Stomach (tissue), 9 donors: ENCODE measurements around the gene TIGAR. TPM values are rescaled to one million over a fixed set of nuclear protein-coding genes. Genes with fewer than 3 reads are reported as not detected.

Source experiments
- DNase-seq, 2 donors: peaks; one replicate each; pipeline versions ENCODE4 v3.0.0 to v3.0.0-alpha.2; 2013 to 2019
- H3K27ac ChIP-seq, 5 donors: fragments of 200-600 bp in 4 of 5; sonication (generic) in 4 of 5; one replicate each; pipeline ENCODE4 v1.5.1; 2013 to 2019; ENCODE audit warnings: mild to moderate bottlenecking in 1 of 5, moderate library complexity in 1 of 5
- H3K27me3 ChIP-seq, 3 donors: fragments of 200-600 bp; sonication (generic); one replicate each; pipeline ENCODE4 v1.5.1; 2017 to 2019; ENCODE audit warnings: mixed run types in 1 of 3
- H3K36me3 ChIP-seq, 4 donors: fragments of 200-600 bp; sonication (generic); 1 replicate in 3 of 4; 2 replicates in 1 of 4; pipeline ENCODE4 v1.5.1; 2016 to 2019
- H3K4me1 ChIP-seq, 4 donors: fragments of 200-600 bp; sonication (generic); one replicate each; pipeline ENCODE4 v1.5.1; 2016 to 2019
- H3K4me3 ChIP-seq, 4 donors: fragments of 200-600 bp; sonication (generic) in 3 of 4; one replicate each; pipeline ENCODE4 v1.5.1; 2016 to 2019; ENCODE audit warnings: mild to moderate bottlenecking in 1 of 4
- H3K9me3 ChIP-seq, 4 donors: fragments of 200-600 bp; sonication (generic); one replicate each; pipeline ENCODE4 v1.5.1; 2016 to 2019
- CTCF ChIP-seq, 7 experiments: fragments of 450-650 bp in 4 of 7; fragments of 200-600 bp in 3 of 7; sonication (generic) in 3 of 7; IDR thresholded peaks; one replicate each; pipeline ENCODE4 v1.5.1; 2016 to 2019; ENCODE audit warnings: antibody characterized with exemption in 7 of 7, control low read depth in 2 of 7, mild to moderate bottlenecking in 1 of 7
- EP300 ChIP-seq: sonication (generic); formaldehyde crosslinking; IDR thresholded peaks from one replicate; pipeline ENCODE4 v1.6.1; 2017; ENCODE audit warnings: antibody characterized with exemption
- POLR2A ChIP-seq, 4 donors: fragments of 450-650 bp; IDR thresholded peaks; one replicate each; pipeline ENCODE4 v1.6.1; 2016; ENCODE audit warnings: antibody characterized with exemption in 4 of 4, control low read depth in 2 of 4, mild to moderate bottlenecking in 1 of 4, moderate library complexity in 1 of 4
- POLR2AphosphoS5 ChIP-seq, 3 donors: sonication (generic); formaldehyde crosslinking; IDR thresholded peaks; one replicate each; pipeline ENCODE4 v1.6.1; 2016; ENCODE audit warnings: antibody characterized with exemption in 3 of 3
- WGBS, 5 donors: extraction: QIAGEN DNeasy Blood & Tissue Kit in 3 of 5; methylation state at CpG; one replicate each; pipeline versions ENCODE4 v1.1.5 to v1.1.7; 2013 to 2018; 5-methylcytosine and 5-hydroxymethylcytosine counted together
- intact Hi-C: fragments of 100-400 bp; cut with DNase I; formaldehyde crosslinking; loops from one replicate; pipeline ENCODE4 v1.15.1; 2023; ENCODE audit warnings: low total_unique reads
- polyA plus RNA-seq, 3 donors: library from polyadenylated mRNA; stranded (reverse); fragments of 200-250 nt; gene quantifications; one replicate each; pipeline ENCODE4 v1.2.3, GENCODE V29; 2013
- total RNA-seq, 5 donors: library from RNA; depleted of rRNA; stranded (reverse); fragments of >200 nt; gene quantifications; one replicate each; pipeline versions ENCODE4 v1.1.0 to v1.2.3, GENCODE V29; 2014 to 2016
- donor health status: healthy with polysubstance abuse.
- donor health status: Bipolar disorder and iron deficiency.
- donor health status: healthy.

Gene TIGAR
- total and polyA plus RNA-seq, 8 donors, result 0.45 to 149 (median 5.5) TPM; not detected in 1

DNA sequence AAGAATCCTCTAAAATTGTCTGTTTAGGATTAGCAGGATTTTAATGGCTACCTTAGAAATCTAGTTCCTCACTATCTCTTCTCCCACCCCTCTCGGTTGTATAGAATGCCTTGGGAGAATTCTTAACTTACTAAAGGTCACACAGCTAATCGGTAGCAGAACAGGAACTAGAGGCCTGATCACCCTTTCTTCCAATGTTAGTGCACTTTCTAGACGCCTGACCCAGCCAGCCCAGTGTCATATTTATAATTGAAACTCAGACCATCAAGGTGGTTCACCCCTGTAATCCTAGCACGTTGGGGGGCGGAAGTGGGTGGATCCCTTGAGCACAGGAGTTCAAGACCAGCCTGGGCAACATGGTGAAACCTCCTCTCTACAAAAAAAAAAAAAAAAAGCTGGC lies 1.7 kb downstream of the TIGAR start:
- no peak for TF ChIP-seq EP300
- TF ChIP-seq CTCF (IDR thresholded peaks at IDR 0.05), result no peak
- no peak for TF ChIP-seq POLR2AphosphoS5 (IDR thresholded peaks at IDR 0.05)
- no peak for DNase-seq
- H3K27ac ChIP-seq, result peak overlapping the region in 1 of 5 donors; percentile 10
- H3K4me3 ChIP-seq, result no peak overlapping the region
- 65 to 79% (median 75%) methylated on average over 5 of the region's 5 CpGs for WGBS, 5 donors
- H3K27me3 ChIP-seq, result no peaks in the 10 kb centered on the region
- H3K9me3 ChIP-seq, result no peaks in the 10 kb centered on the region
- peaks cover 0 to 4% (median 0%) of the 10 kb centered on the region in 4 donors for H3K36me3 ChIP-seq
- H3K4me1 ChIP-seq, result peaks cover 4 to 54% (median 22%) of the 10 kb centered on the region in 4 donors
- intact Hi-C loops, result no loop called here

DNA sequence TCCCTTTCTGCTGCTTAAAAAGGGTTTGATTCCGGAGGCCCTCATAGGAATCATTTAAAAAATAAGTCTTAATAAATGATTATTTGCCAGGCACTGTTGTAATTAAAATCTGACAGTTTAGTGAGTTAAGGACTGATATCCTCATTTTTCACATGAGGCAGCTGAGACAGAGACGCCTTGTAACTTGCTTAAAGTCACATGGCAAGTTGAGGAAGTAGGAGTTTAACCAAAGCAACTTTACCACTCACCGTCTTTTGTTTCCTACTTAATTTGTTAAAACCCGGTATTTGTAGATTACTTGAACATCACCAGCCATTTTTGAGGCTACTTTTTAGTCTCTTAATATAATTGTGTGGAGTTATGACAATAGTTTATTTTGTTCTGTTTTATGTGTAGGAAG lies 2.4 kb downstream of the TIGAR start:
- Histone ChIP-seq H3K27me3 (no peaks in the 10 kb centered on the region), H3K36me3 (peaks cover 0 to 4% (median 0%) of the 10 kb centered on the region in 4 donors), H3K4me1 (peaks cover 4 to 54% (median 22%) of the 10 kb centered on the region in 4 donors), H3K4me3 (no peak overlapping the region), H3K9me3 (no peaks in the 10 kb centered on the region), H3K27ac (peak overlapping the region in 1 of 5 donors; percentile 1)
- WGBS, 5 donors, result 74 to 89% (median 81%) methylated on average over 4 of the region's 4 CpGs
- intact Hi-C loops, result no loop called here
- TF ChIP-seq POLR2AphosphoS5 (IDR thresholded peaks at IDR 0.05), result no peak
- no peak for TF ChIP-seq EP300
- TF ChIP-seq POLR2A (IDR thresholded peaks at IDR 0.05), result no peak
- TF ChIP-seq CTCF (IDR thresholded peaks at IDR 0.05), result no peak
- DNase-seq, result no peak

DNA sequence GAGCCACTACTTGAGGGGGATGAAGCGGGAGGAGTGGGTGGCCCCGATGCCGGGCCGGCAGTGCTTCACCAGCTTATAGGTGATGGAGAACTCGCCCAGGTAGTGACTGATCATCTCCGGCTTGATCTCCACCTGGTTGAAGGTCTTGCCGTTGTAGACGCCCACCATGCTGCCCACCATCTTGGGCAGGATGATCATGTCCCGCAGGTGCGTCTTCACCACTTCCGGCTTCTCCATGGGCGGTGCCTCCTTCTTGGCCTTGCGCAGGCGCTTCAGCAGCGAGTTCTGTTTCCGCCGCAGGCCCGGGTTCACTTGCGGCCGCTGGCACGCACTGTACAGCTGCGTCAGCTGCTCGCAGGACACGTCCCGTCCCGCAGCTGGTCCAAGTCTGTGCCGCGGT lies 3.4 kb downstream of the TIGAR start:
- Histone ChIP-seq H3K27ac (no peak overlapping the region), H3K36me3 (peaks cover 0 to 4% (median 0%) of the 10 kb centered on the region in 4 donors), H3K4me3 (no peak overlapping the region), H3K9me3 (no peaks in the 10 kb centered on the region), H3K4me1 (peaks cover 4 to 54% (median 22%) of the 10 kb centered on the region in 4 donors), H3K27me3 (no peaks in the 10 kb centered on the region)
- intact Hi-C loops, result no loop called here
- 96 to 98% (median 97%) methylated on average over 22 to 28 of the region's 28 CpGs for WGBS, 5 donors
- no peak for DNase-seq
- no peak for TF ChIP-seq POLR2A (IDR thresholded peaks at IDR 0.05)
- TF ChIP-seq CTCF (IDR thresholded peaks at IDR 0.05), result no peak
- TF ChIP-seq POLR2AphosphoS5 (IDR thresholded peaks at IDR 0.05), result no peak
- no peak for TF ChIP-seq EP300

- intact Hi-C loops, result no loop called here
- Histone ChIP-seq H3K36me3 (peaks cover 0 to 4% (median 0%) of the 10 kb centered on the region in 4 donors), H3K27ac (peak overlapping the region in 1 of 5 donors; percentile 48), H3K27me3 (no peaks in the 10 kb centered on the region), H3K4me1 (peaks cover 4 to 45% (median 16%) of the 10 kb centered on the region in 4 donors), H3K9me3 (no peaks in the 10 kb centered on the region), H3K4me3 (no peak overlapping the region)
- TF ChIP-seq EP300 (no peak), CTCF (IDR thresholded peaks at IDR 0.05) (no peak), POLR2AphosphoS5 (IDR thresholded peaks at IDR 0.05) (no peak), POLR2A (IDR thresholded peaks at IDR 0.05) (no peak)
- 56 to 73% (median 69%) methylated on average over 3 of the region's 3 CpGs for WGBS, 5 donors
- no peak for DNase-seq
Measured at GRCh38 chr12:4325966-4326365, 5.0 kb downstream of the TIGAR start.
